Measurements from ENCODE around the gene ZNF385C.
"Not testable (repeated sequence)": the region's sequence is repeated elsewhere in the genome, so short reads cannot be mapped to it uniquely, and the experiment has no call there.

The ZNF385C gene, protein sequence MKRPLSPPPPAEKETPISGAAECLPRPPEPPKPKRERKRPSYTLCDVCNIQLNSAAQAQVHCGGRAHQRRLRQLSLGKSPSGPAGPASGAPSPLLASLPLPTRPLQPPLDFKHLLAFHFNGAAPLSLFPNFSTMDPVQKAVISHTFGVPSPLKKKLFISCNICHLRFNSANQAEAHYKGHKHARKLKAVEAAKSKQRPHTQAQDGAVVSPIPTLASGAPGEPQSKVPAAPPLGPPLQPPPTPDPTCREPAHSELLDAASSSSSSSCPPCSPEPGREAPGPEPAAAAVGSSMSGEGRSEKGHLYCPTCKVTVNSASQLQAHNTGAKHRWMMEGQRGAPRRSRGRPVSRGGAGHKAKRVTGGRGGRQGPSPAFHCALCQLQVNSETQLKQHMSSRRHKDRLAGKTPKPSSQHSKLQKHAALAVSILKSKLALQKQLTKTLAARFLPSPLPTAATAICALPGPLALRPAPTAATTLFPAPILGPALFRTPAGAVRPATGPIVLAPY

DNA sequence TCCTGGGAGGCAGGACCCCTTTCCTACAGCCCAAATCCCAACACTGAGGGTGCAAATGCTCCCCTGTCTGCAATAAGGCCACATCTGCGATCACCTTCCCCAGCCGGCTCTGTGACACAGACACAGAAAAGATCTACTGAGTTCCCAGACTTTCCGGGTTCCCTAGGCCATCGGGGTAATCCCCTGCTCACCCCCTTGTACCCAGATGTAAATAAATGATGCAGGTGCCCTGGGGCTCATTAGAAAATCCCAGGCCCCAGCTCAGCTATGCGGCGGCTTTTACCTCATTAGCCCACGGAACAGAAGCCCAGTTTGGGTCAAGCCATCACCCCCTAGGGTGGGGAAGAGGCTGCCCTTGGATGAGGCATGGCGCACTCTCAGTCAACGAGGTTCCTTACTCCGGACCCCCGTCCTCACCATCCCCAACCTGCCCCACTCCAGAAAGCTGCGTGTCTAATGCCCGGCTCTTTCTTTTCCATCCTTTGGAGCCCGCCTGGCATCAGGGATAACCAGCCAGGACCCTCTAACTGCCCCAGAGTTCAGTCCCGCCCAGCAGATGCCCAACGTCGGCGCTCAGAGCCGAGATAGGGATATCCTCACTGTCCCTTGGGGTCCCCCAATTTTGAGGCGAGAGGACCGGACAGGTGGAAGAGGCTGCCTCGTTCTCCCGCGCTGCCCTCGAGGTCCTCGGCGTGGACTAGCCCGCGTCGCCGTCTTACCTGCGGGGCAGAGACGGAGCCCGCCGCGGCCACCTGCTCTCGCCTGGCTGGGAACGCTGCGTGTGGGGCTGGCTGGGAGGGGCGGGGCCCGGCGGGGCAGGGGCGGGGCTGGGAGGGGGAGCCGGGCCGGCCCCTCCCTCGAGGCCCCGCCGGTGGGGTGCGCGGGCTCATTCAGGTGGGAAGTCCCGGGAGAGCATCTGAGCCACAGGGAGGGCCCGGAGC, at the start of gene ZNF385C:
Gene ZNF385C (minus strand): TSS at position 783 of the 941 bp plus-strand sequence. CDS start 35,417 bp downstream, outside the sequence.
- no peak for DNase-seq (ENCODE audit: low spot score)

DNA sequence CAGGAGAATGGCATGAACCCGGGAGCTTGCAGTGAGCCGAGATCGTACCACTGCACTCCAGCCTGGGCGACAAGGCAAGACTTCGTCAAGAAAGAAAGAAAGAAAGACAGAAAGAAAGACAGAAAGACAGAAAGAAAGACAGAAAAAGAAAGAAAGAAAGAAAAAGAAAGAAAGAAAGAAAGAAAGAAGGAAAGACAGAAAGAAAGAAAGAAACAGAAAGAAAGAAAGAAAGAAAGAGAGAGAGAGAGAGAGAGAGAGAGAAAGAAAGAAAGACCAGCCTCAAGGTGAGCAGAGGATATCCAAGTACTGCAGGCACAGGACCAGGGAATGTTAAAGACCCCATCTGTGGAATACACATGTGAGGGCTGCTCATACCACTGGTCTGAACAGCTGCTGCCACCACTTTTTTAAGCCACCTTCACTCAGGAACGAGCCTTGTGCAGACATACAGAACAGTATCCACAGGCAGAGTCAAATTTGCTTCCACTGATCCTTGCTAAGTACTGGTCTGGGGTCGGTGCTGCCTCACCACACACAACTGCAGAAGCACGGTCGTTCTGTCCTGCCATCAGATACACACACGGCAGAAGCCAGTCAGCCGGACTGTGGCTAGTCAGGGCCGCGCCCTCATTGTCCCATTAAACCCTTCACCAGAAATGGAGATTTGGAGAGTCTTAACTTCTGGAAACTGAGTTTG, 48.8 kb upstream of the ZNF385C start:
- no peak for DNase-seq (ENCODE audit: low spot score)

DNA sequence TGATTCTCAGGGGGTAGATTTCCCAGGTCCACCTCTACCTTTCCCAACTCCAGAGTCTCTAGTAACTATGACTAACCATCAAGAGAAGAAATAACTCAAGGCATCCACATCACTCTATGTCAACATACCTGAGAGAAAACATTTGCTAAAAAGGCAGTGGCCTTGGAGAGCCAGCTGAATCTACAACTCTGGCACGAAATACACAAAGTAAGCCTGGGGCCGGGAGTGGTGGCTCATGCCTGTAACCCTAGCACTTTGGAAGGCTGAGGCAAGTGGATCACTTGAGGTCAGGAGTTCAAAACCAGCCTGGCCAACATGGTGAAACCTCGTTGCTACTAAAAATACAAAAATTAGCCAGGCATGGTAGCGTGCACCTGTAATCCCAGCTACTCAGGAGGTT, 44.9 kb upstream of the ZNF385C start:
- DNase-seq (ENCODE audit: low spot score) = not testable (repeated sequence)

DNA sequence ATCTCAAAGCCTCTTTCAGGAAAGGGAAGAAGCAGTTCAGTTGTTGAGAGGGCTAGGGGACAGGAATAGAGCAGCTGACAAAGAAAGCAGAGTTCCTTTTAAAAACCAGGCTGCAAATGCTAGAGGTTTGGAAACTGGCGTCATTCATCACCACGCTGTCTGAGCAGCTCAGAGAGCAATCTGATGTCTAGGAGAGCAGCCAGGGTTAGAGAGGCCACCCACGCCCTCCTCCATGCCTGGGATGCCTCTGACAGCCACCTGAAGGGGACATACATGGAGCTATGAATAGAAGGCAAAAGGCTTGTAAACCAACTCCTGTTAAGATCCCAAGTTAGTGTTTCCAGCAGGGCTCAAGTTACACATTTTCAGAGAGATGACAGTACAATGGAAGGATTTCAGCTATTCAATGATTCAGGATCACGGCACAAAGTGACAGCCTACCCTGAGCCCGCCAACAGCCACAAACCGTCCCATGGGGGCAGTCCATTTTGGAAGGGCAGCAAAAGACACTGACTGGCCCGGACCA, 44.2 kb upstream of the ZNF385C start:
- no peak for DNase-seq (ENCODE audit: low spot score)

DNA sequence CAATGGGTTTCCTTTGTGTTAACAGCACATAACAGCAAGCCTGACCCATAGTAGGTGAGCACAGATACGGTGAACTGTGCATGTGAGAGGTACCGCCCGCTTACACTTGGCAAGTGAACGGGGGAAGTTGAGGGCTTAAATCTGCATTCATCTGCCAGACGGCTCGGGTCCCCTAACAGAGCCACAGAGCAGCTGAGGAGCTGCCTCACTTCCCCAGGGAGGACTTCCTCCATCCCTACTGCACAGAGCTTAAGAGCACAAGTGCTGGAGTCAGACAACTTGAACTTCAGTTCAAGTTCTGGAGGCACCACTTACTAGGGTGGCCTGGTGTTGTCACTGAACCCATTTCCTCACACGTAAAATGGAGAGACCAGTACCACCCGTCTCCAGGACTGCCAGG, 43.1 kb upstream of the ZNF385C start:
- no peak for DNase-seq (ENCODE audit: low spot score)

DNA sequence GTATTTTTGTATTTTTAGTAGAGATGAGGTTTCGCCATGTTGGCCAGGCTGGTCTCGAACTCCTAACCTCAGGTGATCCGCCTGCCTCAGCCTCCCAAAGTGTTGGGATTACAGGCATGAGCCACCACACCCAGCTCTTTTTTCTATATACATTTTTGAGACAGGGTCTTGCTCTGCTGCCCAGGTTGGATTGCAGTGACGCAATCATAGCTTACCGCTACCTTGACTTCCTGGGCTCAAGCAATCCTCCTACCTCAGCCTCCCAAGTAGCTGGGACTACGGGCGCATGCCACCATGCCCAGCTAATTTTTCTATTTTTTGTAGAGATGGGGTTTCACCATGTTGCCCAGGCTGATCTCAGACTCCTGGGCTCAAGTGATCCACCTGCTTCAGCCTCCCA, 42.4 kb upstream of the ZNF385C start:
- not testable (repeated sequence) for DNase-seq (ENCODE audit: low spot score)

DNA sequence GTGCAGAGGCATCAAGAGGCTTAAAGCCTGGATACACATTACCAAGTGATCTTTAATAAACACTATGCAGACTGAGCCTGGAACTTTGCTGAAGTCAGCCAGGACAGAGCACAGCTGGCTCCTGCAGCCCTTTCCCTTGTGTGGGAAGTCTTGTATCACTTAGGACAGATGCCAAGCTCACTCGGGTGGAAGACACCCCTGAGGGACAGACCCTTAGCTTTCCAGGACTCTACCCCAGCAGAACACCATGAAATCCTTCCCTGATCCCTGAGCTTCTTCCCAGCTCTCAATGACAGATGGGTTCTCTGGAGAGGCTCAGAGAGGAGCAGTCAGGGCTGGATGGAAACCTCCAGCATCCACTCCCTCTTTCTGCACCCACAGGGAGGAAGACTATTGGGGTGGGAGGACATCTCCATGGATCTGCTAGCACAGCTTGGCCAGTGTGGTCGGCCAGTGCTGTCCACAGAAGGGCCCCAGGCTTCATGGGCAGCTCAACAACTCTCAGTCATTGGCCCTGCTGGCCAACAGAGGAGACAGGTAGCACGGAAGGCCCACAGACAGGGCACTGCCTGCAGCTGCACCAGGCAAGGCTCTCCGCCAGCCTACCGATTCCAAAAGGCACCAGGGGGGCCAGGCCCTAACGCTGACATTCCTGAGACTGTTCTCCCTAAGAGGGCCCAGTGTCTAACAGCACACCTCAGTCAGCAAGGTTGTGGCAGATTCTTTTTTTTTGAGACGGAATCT, 40.6 kb upstream of the ZNF385C start:
- DNase-seq (ENCODE audit: low spot score) = no peak

DNA sequence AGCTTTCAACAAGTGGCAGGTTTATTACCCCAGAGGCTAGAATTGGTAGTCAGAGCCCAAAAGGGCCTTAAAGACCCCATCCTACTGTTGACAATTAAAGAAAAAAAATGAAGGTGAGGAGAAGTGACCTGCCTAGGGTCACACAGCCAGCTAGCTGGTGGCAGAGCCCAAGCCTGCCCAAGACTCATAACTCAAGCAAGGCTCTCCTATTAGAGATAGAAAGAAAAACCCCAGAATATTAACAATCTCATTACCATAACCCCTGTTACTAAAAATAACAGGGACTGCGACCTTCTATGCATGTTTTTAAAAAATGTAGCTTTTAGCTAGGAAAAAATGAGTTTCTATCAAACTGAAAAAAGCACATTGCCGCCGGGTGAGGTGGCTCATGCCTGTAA, 38.4 kb upstream of the ZNF385C start:
- no peak for DNase-seq (ENCODE audit: low spot score)

DNA sequence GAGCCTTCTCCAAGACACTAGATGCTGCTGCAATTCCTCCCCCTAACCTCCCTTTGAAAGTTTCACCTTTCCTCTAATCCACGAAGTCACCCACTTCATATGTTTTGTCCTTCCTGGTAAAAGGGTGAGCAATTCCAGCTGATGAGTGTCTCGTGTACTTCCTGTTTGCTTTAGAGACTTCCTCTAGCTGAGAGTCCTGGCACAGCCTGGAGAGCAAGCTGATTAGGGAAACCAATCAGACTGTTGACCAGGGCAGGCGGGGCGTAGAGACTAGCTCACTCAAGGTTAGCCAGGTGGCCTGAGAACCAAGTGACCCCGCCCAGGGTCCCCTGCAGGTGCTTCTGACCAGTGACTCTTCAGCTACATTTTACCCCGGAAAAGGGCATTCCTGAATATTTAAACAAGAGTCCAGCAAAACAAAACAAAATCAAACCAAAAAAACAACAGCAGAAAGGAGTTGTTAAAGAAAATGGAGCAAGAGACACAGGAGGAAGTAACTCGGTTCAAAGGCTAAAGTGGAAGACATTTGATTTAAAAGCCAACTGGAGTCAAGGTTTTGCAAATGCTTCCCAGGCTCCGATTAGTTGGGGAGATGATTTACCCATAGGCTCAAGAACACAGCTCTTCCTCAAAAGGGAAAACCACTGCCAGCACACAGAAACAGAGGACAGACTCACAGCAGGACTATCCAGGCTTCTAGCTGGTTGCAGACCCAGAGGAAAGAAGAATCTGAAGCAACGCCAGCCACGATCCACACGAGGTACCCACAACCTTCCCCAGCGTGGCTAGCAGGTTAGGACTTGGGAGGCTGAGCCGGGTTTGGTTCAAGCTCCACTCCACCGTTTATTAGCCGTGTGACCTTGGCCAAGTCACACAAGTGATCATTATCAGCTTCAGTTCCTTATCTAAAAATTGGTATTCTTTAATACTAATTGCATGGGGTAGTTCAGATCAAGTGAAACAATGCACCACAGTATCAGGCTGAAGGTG, 37.7 kb upstream of the ZNF385C start:
- DNase-seq (ENCODE audit: low spot score) = no peak

DNA sequence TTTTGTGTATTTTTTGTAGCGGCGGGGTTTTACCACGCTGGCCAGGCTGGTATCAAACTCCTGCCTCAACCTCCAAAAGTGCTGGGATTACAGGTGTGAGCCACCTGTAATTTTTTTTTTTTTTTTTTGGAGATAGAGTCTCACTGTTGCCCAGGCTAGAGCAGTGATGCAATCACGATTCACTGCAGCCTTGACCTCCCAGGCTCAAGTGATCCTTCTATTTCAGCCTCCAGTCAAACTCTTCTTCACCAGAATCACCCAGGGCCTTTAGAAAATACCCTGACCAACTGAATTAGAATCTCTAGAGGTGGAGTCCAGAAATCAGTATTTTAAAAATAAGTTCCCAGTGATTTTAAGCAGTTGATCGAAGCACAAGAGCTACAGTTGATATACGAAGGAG, 36.9 kb upstream of the ZNF385C start:
- no peak for DNase-seq (ENCODE audit: low spot score)

DNA sequence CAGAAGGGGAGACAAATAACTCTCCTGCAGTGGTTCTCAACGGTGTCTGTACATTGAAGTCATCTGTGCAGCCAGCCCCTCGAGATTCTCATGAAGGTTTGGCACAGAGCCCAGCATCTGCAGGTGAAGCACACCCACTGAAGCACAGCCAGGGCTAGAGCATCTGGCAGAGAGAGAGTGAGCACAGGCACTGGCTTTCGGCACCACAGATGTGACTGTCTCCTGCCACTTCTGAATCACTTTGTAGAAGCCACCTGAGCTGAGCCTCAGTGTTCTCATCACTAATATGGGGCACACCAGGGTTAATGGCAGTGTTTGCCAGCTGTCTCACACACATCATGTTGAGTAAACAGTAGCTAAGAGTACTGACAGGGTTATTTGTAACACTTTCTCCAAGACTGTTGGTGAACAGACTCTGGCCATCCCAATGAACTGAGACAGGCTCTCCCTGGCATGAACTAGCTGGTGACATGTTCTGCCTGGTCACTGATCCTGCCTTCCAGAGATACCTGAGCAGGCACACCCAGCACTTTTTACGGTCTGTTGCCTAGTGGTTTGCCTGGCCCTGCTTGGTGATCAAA, 35.3 kb upstream of the ZNF385C start:
- DNase-seq (ENCODE audit: low spot score) = no peak

DNA sequence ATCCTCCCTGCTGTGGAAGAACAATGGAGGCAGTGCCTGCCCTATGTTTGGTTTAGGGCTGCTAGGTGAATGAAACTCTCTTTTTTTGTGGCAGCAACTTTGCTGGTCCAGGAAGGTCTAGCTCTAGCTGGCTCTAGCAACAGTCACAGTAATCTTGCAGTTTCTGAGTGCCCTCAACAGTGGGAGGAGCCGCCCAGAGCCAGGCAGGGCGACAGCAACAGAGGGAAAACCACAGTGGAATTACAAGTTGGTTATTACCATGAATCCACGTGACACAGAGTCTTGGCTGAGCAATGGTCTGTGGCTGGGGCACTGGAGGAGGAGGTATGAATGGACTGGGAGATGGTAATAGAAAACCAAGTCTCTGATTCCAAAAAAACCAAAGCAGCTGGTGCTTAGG, 34.7 kb upstream of the ZNF385C start:
- DNase-seq (ENCODE audit: low spot score) = peak; percentile 50

DNA sequence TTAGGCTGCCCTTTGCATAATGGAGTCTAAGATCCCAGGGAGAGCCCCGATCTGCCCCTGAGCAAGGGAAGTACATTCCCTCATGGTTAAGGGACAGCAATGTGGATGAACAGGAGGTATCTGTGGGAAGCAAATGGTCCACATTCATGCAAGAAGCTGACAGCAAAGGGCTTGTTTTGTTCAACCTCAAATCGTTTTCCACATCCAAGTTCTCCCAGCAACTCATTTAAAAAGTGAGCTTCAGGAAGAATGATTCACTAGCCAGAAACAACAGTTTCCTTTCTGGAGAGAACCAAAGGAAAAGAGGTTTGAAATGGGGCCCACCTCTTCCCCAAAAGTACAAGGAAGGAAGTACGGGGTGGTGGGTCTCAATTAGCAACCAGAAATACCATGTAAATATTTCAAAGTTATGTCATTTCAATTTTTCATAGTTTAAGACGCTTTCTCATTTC, 33.7 kb upstream of the ZNF385C start:
- DNase-seq (ENCODE audit: low spot score) = no peak

DNA sequence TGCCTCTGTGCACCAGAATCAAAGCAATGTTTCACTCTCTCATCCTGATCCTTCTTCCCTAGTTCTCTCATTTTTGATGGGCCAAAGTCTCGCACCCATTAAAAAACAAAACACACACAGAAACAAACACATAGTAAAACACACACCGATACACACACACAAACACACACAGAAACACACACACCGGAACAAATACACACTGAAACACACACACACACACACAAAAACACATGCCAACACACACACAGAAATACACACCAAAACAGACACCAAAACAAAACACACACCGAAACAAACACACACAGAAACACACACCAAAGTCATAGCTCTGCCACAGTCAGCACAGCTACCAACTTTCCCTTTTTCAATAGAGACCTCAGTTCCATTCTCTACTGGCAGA, 33.0 kb upstream of the ZNF385C start:
- DNase-seq (ENCODE audit: low spot score) = no peak

DNA sequence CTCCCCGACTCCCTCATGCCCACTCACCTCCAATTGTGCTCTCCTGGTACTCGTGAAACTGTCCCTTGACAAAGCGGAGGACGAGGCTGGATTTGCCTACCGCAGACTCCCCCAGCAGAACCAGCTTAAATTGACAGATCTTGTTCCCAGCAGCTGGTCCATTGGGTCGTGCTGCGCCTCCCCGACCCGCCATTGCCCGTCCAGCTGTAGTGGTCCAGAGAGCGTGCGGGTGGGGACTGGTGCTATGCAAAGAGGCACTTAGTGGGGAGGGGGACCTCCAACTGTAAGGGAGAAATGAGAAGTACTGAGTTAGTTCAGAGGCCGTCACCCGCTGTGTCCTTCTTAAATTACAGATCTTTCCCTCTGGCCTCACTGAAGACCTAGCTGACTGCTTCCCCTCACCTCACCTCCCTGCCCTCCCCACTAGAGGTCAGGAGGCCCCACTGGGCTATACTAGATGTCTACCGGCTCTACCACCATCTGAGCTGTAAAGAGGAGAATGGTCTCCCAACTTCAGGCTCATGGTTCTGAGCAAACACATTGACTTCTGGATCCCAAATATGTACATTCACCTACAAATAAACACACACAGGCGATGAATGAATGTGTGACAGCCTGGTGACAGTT, 32.1 kb upstream of the ZNF385C start:
- no peak for DNase-seq (ENCODE audit: low spot score)

DNA sequence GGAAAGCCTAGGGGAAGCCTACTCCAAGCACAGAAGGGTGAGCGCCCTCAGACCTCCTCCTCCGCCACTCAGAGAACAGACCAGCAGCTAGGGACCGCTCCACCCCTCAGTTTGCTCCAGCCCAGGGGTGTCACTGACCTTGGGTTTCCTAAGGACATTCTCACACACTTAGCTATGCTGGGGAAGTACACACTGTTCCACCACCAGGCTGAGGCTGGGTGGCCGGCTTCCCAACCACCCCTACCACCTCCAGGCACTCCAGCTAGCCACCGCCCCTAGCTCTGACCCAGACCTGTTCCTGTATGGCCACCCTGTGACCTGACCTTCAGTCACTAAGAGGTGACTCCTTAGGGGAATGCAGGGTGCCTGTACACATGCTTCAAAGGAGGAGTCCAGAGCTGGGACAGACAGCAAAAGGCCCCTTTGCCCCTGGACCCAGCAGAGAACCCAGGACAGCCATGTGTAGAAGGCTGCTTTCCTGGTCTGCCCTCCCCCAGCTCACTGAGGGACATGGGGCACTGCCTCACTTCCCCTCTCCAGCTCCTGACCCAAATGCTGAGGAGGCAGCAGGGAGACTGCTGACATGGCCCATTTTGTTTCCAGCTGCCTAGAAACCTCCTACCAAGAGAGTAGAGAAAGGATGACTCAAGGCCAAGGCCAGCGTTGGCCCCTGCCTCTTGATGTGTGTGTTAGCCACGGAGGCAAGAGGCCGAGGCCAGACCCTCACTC, 31.0 kb upstream of the ZNF385C start:
- DNase-seq (ENCODE audit: low spot score) = no peak

DNA sequence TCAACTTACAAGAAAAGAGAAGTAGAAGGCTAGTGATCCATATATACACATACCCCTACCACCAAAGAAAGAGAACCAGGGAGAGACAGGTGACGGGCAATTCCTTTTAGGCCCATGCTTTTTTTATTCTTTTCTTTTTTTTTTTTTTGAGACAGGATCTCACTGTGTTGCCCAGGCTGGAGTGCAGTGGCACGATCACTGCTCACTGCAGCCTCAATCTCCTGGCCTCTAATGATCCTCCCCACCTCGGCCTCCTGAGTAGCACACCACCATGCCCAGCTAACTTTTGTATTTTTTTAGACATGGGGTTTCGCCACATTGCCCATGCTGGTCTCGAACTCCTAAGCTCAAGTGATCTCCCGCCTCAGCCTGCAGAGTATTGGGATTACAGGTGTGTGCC, 29.1 kb upstream of the ZNF385C start:
- DNase-seq (ENCODE audit: low spot score) = no peak

DNA sequence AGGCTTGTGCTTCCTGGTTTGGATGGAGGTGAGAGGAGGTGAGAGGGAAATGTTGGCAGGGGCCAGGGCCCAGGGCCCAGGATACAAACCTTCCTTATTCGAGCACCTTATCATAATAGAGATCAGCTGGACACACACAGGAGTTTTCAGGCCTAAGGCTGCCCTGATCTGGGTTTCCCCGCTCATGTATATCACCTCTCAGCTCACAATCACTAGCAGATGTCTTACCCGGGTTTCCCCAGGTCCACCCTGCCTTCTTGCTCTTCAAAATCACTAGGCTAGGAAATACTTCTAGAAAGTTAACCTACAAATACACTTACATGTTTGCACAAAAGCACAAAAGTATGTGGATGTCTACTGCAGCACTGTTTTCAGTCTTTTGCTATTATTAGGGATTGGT, 28.6 kb upstream of the ZNF385C start:
- DNase-seq (ENCODE audit: low spot score) = no peak
